NCI-H226 (cell line): ENCODE results near the gene KLK6.

ENCODE experiments used
- DNase-seq: peaks from one replicate; pipeline ENCODE4 v3.0.0-alpha.2; 2015

Gene KLK6

DNA sequence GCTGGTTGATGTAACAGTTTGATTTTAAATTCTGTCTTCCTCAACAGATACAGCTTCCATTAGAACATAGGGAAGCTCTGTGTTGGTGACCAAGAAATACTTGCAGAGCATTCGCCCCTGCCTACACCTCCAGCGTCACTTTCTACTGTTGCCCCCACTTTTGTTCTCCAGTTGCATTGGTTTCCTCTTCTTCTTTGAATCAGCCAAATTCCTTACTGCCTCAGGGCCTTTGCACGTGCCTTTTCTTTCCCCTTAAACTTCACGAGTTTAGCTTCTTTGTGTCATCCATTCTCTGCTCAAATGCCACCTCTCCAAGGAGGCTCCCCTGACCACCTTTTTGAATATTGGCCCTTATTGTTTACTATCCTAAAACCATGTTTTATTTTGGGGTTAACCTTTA is 22.3 kb downstream of the KLK6 start:
- DNase-seq: no peak

DNA sequence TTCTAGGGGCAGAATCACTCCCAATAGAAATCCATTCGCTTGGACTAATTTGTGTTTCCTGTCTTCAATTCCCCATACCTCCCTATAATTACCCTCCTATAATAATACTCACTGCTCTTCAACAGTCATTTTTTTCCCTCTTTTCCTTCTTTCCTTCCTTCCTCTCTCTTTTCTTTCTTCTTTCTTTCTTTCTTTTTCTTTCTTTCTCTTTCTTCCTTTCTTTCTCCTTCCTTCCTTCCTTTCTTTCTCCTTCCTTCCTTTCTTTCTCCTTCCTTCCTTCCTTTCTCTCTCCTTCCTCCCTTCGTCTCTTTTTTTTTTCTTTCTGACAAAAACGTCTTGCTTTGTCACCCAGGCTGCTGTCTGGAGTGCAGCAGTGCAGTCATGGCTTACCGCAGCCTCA is 24.6 kb downstream of the KLK6 start:
- no peak for DNase-seq

DNA sequence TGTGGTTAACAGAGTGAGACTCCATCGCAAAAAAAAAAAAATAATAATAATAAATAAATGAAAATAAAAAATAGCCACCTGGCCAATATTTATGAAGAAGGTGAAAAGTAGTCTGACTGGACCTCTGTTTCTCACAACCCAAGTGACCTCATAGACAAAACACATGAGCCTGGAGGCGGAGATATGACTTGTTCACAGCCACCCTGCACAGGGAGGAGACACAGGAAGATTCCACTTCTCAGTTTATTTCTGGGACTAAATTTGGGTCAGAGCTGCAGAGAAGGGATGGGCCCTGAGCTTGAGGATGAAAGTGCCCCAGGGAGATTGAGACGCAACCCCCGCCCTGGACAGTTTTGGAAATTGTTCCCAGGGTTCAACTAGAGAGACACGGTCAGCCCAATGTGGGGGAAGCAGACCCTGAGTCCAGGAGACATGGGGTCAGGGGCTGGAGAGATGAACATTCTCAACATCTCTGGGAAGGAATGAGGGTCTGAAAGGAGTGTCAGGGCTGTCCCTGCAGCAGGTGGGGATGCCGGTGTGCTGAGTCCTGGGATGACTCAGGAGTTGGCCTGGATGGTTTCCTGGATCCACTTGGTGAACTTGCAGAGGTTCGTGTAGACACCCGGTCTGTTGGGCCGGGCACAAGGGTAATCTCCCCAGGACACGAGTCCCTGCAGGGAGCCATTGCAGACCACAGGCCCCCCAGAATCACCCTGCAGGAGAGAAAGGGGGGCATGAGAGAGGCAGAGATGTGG is 26.1 kb downstream of the KLK6 start:
- peak; percentile 31 for DNase-seq

DNA sequence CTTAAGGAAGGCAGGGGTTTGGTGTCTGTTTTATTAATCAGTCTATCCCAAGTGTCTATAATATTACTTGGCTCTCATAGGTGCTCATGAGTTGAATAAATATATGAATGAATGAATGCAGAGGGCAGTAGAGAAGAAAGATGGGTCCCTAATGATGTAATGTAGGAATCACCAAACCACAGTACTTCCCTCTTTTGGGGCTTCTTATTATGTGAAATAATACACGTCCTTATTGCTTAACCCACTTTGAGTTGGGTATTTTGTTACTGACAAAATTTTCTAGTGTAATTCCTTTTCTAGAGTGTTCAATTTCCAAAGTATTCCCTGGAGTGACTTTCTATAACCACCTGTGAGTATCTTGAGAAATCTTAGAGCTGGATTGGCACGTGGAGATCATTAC is 29.8 kb downstream of the KLK6 start:
- no peak for DNase-seq

DNA sequence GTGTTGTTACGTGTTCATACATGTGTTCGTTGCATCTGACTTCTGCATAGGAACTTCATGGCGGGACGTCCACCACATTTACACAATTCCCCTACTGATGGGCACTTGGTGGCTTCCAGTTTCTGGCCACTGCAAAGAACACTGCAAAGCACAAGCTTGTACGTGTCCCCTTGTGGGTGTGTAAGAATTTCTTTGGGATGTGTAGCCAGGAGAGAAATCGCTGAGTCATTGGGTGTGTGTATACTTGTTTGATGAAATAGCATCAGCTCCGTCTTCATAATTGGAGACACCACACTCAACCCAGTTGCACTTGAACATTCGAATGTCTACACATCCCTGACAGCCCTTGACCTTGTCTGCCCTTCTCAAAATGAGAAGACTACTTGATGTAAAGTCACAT is 35.8 kb downstream of the KLK6 start:
- DNase-seq: peak; percentile 66

DNA sequence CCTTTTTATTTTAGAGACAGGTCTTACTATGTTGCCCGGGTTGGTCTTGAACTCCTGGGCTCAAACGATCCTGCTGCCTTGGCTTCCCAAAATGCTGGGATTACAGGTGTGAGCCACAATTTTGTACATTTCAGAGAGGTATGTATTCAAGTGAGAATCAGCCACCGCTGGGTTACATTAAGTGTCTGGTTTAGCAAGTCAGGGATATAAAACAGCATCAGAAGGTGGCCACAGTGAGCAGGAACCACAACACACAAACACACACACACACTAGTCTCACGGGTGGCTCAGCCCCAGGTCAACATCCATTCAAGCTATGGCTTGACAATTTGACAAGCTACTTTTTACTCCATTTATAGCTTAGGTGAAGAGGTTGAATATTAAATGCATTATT is 36.7 kb downstream of the KLK6 start:
- DNase-seq: peak; percentile 6

DNA sequence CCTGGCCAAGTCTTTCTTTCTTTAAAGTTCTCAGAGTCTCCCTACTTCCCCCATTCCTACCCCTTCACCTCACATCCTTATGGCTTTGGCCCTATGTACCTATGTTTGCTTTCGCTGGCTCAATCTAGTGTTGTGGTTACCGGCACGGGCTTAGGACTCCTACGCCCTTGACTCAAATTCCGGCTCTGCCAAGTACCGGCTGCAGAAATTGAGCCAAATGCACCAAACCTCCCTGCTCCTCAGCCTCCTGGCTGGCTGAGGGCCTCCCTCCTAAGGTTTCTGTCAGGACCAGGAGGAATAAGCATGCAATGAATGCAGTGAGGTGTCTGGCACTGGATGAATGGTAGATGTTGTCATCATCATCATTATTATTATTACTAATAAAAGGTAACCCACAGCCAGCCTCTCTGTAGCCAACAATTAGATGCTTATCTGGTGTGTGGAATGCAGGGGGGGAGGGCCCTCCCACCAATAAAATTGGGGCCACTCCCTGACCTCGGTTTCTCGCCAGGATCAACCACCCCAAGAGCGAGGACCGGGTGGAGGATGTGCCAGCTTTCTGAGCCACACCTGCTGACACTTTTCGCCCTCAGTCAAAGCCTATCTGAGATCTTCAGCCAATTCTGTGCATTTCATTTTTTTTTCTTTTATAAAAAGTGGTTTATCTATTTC is 37.2 kb downstream of the KLK6 start:
- DNase-seq: peak; percentile 99

DNA sequence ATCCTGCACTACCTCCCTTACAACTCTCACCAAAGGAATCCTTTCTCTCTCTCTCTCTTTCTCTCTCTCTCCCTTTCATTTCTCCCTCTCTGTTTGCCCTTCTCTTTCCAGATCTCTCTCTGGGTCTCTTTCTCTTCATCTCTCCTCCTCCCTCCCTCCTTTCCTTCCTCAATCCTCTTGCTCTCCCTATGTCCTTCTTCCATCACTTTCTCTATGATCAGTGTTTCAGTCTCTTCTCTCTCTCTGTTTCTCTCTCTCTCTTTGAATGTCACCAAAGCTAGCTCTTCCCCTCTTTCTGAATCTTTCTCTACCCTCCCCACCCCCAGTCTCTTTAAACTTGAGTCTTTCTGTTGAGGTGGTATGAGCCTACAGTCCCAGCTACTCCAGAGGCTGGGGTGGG is 38.4 kb downstream of the KLK6 start:
- no peak for DNase-seq

DNA sequence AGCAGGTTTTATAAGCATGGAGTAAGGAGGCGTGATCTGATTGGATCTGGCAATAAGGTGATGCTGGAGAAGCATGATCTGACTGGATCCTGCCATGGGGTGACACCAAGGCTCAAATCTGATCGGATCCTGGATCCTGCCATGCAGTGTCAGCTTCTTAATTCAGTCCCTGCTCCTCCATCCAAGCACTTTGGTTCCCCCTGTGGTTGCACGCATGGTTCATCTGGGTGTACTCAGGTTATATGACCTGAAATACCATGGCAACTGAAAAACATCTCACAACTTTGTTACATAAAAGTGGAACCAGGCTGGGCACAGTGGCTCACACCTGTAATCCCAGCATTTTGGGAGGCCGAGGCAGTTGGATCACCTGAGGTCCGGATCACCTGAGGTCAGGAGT is 40.6 kb downstream of the KLK6 start:
- DNase-seq: no peak

DNA sequence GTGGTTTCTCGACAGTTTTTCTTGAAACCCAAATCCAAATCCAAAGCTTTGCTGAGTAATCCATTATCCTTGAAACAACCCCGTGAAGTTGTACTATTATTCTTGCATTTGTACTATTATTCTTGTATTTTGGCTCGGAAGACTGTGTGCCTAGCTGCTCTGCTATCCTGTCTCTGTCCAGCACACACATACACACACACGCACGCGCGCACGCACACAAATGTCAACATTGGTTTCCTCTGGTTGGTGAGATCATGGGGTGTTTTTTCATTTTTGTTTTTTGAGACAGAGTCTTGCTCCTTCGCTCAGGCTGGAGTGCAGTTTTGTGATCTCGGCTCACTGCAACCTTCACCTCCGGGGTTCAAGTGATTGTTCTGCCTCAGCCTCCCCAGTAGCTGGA is 43.2 kb downstream of the KLK6 start:
- peak; percentile 10 for DNase-seq

DNA sequence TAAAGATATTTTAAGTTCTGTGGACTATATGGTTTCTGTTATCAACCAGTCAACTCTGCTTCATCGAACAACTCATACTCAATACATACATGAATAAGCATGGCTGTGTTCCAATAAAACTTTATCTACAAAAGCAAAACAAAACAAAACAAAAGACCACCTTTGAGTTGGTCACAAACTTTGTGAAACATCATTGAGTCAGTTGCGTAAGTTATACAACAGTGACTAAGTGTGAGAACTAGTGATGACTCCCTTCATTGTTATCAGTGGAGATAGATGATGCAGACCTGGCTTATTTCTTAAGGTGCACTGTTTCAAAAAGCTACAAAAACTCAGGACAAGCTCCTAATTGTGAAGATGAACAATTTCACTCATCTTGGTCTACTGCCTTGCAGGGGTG is 43.7 kb downstream of the KLK6 start:
- DNase-seq: peak; percentile 75

DNA sequence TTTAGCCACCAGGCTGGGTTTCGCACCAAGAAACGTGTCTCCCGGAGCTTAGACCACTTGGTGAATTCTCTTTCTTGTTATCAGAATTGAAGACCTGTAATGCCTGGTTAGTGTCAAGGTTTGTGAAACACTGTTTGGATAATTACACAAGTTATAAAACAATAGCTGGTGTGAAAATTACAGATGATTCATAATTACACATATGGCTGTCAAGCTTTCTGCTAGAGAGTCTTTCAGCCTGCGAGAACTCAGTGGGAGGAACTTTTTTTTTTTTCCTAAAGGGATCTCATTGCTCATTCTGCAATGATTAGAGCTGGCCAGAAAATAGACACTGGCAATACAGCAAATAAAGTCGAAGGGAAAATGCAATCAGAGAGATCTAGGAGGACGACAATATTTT is 44.8 kb downstream of the KLK6 start:
- peak; percentile 33 for DNase-seq

DNA sequence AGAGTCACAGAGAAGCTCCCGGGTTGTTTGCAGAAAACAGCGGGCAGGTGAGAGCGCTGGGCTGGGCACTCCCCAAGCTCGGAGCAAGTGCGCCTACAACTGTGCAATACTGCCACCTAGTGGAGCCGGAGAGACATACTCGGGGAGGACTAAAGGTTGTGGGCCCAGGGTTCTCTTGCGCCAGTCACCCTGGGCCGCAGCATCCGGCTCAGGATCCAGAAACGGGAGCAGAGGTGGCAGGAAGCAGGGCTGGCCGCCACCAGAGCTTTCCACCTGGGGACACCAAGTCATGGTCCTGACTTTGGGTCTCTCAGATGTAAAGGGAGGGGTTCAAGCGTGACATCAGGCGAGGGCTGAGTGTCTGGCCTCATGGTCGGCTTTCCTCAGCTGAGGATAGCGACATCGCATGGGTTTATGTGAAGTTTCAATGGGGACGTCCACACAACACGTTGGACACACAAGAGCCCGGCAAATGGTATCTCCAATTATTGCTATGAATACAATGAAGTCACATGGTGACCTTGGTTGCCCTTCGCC is 47.0 kb downstream of the KLK6 start:
- peak; percentile 59 for DNase-seq

DNA sequence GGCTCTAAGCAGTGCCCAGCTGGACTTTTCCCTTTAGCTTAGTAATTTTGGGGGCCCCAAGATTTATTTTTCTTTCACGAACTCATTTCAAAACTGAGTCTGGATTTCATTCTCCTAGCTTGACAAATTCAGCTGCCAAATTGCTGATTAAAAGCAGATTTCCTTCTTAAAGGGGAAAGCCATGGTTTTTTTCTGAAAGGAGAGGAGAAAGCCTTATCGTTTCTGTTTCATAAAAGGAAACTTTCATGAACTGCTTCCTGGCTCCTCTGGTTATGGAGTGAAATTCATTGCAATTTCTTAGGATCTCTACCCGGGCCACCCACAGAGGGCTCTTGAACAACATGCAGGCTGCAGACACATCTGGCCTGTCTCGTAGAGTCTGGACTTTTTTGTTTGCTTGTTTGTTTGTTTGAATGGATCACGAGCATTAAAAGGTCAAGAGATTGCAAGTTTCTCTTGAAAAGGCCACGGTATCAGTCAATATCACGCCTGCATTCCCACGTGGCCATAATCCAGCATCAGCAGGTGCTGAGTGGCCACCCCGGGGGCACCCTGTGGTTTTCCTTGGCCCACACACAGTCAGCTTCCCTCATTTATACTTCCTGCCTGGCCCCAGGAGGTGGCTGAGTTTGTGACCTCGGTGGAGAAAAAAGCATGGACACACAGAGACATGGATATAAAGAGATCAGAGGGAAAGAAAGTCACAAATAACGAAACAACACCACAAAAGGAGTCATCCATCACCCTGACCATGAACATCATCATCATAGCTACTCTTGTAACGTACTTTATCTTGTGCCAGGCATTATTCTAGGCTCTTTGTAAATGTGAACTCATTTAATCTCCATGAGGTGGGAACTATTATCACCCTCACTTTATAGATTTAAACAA is 47.7 kb downstream of the KLK6 start:
- no peak for DNase-seq

DNA sequence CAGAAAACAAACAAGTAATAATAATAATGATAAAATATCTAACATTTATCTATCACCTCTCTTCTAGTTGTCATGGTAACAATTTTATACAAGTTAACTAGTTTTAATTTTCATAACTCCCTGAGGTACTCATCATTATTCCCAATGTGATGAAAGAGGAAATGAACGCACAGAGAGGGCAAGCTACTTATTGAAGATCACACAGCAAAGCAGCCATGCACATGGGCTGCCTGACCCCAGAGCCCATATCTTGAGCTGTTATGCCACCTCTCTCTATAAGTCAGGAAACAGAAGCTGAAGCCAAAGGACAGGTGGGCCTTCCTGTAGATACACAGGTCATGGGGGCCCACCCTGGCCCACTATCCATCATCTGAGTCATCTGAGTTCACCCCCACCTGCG is 53.3 kb downstream of the KLK6 start:
- DNase-seq: no peak

DNA sequence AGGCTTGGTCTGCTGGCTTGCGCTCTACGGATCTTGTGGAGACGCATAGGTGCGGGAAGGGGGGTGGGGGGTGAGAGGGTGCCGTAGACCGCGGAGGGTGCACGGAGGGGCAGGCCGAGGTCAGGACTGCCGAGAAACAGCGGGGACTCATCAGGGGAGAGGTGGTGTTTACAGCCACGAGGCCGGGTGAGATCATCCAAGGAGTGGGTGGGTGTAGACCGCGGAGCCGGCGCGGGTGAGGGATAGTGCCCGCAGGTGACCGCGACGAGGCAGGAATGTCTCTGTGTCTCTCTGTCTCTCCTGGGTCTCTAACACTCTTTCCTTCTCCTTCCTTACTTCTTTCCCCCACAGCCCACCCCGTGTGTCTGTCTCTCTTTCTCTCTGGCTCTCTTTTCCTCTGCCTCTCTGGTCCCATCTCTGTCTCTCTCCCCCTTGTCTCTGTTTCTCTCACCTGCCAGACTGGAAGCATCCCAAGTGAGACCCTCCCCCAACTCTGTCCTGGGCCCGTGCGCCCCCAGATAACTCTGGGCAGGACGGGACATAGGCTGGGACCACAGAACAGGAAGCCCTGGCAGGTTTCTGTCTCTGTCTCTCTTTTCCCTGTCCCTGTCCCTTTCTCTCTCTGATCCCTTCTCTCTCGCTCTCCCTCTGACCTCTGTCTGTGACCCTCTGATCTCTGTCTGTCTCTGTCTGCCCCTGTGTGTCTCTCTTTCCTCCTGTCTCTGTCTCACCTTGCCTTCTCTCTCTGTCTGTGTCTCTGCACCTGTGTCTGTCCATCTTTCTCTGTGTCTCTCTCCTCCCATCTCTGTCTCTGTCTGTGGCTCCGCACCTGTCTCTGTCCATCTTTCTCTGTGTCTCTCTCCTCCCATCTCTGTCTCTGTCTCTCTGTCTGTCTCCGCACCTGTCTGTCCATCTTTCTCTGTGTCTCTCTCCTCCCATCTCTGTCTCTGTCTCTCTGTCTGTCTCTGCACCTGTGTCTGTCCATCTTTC is 56.4 kb downstream of the KLK6 start:
- DNase-seq: no peak

DNA sequence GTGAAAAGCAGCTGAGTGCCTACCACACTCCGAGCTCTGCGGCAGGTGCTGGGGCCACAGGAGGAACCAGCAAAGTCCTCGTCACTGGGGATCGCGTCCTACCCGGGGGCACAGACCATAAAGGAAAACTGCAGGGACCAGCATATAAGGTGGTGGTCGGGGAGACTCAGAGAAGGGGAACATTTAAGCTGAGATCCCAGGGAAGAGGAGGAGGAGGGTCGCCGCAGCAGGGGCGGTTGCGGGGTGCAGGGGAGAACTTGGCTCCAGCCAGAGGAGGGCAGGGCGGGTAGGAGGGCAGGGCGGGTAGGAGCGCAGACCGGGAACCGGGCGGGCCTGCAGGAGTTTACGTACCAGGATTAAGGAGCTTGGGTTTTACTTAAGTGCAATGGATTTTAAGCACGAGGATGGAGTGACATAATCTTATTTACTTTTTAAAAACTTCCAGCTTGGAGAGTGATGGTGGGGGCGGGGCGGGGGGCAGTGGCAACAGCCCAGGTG is 57.2 kb downstream of the KLK6 start:
- no peak for DNase-seq

DNA sequence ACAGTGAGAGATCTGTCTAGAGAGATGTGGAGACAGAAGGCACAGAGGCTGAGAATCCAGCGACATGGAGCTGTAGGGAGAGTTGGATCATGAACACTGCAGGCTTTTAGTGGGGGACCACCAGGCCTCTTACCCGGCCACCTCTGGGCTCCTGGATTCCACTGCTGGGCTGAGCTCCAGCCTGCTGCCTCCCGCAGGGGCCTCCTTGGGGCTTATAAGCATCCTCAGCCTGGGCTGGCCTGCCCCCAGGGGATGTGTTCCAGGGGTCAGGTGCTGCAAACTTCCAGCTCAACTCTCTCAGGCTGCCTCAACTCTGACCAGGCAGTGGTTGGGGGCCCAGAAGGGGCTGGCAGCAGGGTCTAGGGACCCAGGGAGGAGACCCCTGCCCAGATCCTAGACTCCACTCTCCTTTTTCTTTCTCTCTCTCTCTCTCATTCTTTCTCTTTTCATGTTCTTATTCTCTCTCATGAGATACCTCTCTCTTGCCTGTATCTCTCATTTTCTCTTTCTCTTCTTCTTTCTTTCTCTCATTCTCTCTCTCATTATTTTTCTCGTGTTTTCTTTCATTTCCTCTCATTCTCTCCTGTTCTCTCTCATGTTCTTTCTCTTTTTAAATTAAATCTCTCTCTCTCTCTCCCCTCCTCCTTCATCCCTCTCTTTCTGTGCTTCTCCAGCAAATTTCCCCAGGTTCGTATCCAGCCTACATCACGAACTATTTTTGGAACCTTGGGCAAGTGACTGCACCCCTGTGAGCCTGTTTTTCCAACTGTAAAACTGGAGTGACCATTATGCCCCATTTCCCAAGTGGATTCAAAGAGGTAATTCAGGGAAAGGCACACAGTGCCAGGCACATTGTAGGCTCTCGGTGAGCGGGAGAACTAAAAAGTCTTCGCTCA is 57.9 kb downstream of the KLK6 start, which contains the start of gene KLK4:
Gene KLK4, minus strand, starts transcription at position 190 of the 896 bp plus-strand sequence. CDS start 657 bp downstream, outside the sequence.
- DNase-seq: no peak

DNA sequence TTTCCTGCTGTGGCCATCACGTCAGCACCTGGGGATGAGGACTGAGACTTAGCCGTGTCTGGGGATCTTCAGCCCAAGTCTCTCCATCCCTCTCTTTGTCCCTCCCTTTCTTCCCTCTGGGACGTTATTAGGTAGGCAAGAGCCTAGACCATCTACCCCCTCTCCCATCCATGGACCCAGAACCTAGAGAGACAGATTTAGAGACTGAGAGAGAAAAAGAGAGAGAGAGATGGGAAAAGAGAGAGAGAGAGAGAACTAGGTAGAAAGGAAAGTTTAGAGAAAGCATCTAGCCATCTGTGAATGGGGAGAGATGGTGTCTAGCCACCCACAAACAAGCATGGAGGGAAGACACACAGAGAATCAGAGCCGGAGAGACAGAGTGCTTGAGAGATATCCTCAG is 58.7 kb downstream of the KLK6 start:
- no peak for DNase-seq

DNA sequence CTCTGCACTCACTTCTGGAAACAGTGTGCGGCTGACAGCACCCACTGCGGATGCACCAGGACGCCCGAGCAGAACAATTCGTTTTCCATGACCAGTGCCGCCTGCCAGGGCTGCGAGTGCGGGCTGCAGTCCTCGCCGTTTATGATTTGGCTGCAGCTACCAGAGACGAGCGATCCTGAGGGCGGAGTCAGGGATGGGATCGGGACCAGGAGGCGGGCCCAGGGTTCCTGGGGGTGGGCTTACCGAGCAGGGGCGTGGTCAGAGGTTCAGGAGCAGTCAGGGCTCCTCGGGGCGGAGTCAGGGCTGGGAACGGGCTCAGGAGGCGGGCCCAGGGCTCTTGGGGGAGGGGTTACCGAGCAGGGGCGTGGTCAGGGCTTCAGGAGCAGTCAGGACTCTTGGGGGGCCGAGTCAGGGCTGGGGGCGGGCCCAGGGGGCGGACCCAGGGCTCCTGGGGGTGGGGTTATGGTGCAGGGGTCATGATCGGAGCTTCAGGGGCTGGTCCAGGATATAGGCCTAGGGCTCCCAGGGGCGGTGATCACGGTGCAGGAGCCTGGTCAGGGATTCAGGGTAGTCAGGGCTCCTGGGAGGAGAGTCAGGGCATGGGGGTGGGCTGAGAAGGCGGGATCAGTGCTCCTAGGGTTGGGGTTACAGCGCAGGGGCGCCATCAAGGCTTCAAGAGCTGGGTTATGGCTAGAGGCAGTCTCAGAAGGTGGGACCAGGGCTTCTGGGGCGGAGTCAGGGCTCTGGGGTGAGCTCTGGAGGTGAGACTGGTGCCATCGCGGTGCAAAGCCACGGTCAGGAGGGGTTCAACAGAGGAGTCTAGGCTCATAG is 59.9 kb downstream of the KLK6 start:
- peak; percentile 81 for DNase-seq
